ENCODE data around the gene DSP.

- no peak for TF ChIP-seq CTCF (IDR thresholded peaks at IDR 0.05)
- no peak for TF ChIP-seq POLR2A (IDR thresholded peaks at IDR 0.05)
Measured at GRCh38 chr6:7559196-7559595, 17.7 kb downstream of the DSP start.
